GM21786 (cell line): ENCODE results near the gene FFAR3.
"Not testable (repeated sequence)": the region's sequence is repeated elsewhere in the genome, so short reads cannot be mapped to it uniquely, and the experiment has no call there.

ENCODE experiments used
- ATAC-seq: cut with Tn5 transposase; IDR thresholded peaks from one replicate; pipeline ENCODE4 v1.9.1; 2021; ENCODE audit not compliant: unreplicated experiment

FFAR3 gene

DNA sequence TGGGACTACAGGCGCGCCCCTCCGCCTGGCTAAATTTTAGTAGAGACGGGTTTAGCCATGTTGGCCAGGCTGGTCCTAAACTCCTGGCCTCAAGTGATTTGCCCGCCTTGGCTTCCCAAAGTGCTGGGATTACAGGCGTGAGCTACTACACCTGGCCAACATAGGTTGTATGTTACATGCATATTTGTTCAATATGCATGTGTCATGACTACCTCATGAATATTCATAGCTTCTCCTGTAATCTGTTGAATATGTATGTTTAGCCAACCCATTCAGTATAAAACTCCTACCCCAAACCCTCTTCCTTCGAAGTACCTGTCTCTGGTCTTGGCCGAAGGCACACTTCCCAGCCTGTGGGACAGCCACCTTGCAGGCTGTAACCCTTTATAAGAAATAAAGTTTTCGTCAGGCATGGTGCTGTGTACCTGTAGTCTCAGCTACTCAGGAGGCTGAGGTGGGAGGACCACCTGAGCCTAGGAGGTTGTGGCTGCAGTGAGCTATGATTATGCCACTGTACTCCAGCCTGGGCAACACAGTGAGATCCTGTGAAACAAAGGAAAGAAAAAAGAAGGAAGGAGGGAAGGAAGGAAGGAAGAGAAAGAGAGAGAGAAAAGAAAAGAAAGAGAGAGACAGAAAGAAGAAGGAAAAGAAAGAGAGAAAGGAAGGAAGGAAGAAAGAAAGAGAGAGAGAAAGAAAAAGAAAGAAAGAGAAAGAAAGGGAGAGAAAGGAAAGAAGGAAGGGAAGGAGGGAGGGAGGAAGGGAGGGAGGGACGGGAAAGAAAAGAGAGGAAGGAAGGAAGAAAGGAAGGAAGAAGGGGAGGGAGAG, 41.9 kb downstream of the FFAR3 start:
- ATAC-seq: no peak

DNA sequence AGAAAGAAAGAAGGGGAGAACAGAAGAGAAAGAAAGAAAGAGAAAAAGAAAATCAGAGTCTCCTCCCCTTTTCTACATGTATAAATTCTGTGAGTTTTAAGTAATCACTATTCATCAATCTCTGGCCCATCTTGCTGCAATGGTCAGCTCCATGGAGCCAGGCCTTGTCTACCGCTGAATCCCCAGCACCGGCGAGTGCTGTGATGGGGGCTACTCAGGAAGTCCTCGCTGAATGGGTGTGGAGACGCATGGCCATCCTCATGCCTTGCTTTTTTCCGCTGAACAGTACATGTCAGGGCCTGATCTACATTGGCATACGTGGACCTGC, 42.5 kb downstream of the FFAR3 start:
- no peak for ATAC-seq

DNA sequence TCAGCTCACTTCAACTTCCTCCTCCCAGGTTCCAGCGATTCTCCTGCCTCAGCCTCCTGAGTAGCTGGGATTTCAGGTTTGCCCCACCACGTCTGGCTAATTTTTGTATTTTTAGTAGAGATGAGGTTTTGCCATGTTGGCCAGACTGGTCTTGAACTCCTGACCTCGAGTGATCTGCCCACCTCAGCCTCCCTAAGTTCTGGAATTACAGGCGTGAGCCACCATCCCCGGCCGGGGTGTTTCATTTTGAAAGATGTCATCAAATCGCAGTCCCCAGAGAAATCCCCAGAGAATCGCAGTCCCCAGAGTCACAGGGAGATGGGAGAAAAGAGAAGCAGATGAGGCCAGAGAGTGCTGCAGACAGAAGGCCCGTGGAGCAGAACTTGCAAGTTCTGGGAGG, 43.2 kb downstream of the FFAR3 start:
- ATAC-seq: not testable (repeated sequence)

DNA sequence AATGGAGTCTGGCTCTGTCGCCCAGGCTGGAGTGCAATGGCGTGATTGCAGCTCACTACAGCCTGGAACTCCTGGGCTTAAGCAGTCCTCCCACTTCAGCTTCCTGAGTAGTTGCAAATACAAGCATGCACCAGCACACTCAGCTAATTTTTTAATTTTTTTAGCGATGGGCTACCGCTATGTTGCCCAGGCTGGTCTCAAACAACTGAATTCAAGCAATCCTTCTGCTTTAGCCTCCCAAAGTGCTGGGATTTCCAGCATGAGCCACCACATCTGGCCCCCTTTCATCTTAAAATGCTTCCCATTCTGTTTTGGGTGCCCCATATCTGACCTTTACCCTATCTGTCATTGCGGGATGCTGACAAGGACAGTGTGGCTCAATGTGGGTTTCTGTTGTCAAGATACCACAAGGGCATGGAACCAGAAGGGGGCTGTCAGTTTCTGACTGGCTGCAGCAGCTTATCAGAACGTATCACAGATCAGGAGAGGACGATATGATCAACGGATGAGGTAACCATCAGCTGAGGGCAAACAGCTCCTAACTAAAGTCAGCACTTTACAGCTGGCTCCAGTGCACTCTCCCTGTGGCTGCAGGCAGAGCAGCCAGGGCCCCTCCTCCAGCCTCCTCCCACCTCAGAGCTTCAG, 45.0 kb downstream of the FFAR3 start:
- no peak for ATAC-seq

DNA sequence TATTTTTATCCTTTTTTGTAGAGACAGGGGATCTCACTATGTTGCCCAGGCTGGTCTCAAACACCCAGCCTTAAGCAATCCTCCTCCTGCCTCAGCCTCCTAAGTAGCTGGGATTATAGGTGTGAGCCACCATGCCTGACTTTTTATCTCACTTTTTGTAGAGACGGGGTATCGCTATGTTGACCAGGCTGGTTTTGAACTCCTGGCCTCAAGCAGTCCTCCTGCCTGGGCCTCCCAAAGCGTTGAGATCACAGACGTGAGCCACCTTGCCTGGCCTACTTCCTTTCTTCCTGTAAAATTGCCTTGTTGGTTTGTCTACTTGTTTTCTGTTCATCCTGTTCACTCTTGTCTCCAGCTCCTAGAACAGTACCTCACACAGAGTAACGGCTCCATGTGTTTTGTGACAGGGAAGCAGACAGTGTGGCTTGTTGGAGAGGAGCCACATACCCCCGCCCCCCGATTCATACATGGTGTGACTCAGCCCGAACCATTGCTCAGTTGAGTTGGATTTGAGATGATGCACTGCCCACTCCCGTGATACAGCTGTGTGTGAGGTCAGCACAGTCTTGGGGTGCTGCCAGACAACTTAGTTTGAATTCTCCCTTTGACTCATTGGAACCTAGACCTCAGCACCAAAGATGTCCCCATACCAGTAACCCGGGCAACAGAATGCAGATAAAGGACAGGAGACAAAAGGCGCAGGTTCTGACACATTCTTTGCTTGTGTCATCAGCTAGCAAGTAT, 46.8 kb downstream of the FFAR3 start:
- peak; percentile 49 for ATAC-seq

DNA sequence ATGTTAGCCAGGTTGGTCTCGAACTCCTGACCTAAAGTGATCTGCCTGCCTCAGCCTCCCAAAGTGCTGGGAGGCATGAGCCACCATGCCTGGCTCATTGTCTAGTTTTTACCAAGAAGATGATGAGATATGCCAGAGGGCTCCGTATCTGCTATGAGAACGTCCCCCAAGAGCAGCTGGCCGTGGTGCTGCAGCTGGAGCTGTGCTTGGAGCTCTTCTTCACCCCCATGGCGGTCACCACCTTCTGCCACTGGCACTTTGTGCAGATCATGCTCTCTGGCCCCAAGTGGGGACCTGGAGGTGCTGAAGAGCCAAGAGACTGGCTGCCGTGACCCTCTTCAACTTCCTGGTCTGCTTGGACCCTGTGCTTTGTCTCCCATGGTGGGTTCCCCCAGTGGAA, 49.4 kb downstream of the FFAR3 start:
- ATAC-seq: no peak

DNA sequence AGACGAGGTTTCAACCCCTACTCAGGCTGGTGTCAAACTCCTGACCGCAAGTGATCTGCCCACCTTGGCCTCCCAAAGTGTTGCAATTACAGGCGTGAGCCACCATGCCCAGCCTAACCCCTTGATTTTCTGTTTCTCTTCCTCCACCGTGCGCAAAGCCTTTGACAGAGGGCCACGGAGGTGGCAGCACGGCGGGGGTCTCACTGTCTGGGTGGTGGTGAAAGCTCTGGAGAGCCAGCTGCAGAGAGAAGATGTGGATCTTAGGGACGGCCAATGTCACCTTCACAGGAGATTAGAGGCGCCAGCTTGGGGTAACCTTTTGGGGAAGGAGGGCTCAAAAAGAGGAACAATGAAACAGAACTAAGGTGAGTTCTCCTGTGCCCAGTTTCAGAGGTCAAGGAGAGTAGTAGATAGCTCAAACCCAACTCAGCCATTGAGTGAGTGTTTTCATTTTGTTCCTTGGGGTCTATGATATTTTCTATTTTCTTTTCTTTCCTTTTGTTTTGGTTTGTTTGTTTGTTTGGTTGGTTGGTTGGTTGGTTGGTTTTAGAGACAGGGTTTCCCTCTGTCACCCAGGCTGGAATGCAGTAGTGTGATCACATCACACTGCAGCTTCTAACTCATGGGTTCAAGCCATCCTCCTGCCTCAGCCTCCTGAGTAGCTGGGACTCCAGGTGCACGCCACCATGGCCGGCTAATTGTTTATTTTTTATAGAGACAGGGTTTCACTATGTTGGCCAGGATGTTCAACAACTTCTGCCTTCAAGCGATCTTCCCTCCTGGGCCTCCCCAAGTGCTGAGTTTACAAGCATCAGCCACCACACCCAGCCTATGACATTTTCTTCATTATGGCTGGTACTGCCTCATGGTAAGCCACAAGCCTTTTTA, 50.3 kb downstream of the FFAR3 start:
- ATAC-seq: peak; percentile 66

DNA sequence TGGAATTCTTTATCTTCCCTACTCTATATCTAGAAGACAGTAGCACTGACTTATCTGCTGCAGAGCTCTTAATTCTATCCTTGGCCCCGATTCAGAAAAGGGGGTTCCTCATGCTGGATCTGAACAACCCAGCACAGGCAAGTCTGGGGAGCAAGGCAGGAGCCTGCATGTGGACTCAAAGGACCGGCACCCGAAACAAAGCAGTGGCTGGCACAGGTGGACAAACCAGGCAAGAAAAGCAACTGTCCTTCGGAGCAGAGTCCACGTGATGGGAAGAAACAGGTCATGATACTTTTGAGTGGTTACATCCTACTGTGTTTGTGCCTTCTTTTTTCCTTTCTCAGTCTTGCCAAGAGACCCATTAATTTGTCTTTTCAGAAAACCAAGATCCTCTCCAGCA, 50.9 kb downstream of the FFAR3 start:
- ATAC-seq: no peak
